GM18951 (cell line): ENCODE results near the gene NAP1L1.

Source experiments
- POLR2A ChIP-seq: IDR thresholded peaks from 4 replicates; pipeline ENCODE4 v1.6.1; 2011; ENCODE audit warnings: mild to moderate bottlenecking; ENCODE audit not compliant: insufficient read length, insufficient read depth; ENCODE audit errors: extremely low read depth
- in situ Hi-C: fragments of 300-500 bp; cut with MboI; formaldehyde crosslinking; loops from one replicate; pipeline ENCODE4 v1.12.0; 2022; ENCODE audit warnings: low sequenced_read_pairs, mixed read lengths, inconsistent platforms; ENCODE audit not compliant: unreplicated experiment

NAP1L1 gene

DNA sequence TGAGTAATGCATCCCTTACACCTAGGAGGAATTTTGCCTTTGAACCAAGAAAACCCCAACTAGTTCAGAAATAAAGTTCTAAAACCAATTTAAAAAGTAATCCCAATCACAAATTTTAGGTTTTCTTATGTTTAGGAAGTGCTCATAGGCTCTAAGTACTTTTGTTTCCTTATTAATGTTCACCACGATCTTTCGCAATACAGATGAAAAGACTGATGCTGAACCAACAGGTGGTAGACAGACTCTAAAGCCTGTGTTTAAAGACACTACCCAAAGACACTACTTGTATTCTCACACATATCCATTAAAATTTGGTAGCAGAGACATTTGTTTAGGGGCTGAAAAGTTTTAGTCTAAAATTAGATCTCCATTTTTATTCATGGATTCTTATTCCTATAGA is 42.3 kb downstream of the NAP1L1 start:
- no peak for TF ChIP-seq POLR2A
- in situ Hi-C loops, result no loop called here

DNA sequence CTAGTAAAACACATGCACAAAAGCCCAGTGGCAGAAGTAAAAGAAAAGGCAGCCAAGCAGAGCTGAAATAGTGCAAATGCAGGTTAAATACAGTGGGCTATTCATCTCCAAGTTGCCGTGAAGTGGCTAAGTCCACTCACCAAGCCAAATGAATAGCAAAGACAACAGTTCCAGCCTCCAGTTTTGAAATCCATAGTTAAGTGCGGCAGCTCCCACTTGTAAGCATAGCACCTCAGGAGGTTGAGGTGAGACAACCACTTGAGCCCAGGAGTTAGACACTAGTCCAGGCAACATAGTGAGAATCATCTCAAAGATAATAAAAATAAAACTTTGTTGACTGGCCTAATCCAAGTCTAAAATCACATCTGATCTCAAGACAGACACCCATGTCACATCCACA is 43.1 kb downstream of the NAP1L1 start:
- in situ Hi-C loops, result no loop called here

DNA sequence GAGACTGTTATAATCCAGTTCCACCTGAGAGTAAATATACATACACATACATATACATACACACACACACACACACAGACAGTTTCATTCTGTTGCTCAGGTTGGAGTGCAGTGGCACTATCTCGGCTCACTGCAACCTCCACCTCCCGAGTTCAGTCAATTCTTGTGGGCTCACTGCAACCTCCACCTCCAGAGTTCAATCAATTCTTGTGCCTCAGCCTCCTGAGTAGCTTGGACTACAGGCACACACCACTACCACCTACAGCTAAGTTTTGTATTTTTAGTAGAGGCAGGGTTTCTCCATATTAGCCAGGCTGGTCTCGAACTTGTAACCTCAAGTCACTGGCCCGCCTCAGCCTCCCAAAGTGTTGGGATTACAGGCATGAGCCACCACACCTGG is 44.0 kb downstream of the NAP1L1 start:
- TF ChIP-seq POLR2A, result no peak
- in situ Hi-C loops, result no loop called here

More for the DNA sequence above, 43.1 kb downstream of the NAP1L1 start:
- TF ChIP-seq POLR2A, result no peak

DNA sequence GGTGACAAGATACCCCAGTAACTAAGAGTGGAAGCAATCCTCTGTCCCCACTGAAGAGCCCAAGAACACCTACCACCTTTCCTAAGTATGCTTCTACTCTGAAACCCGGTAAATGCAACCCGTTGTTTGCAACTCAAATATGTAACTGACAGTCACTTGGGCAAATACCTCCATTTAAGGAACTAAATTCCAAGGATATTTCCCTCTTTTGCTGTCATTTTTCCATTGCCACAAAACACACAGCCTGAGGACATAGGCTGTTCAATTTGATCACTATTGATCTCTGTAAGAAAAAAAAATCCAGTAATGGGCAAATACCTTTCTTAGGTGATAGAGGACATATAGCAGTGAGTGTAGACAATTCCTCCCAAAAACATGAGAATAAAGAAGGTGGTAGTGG is 46.3 kb downstream of the NAP1L1 start:
- no peak for TF ChIP-seq POLR2A
- in situ Hi-C loops, result loop anchor here (10.0 kb wide), 1 partner anchor 503 kb away; no protein-coding TSS in a partner anchor

DNA sequence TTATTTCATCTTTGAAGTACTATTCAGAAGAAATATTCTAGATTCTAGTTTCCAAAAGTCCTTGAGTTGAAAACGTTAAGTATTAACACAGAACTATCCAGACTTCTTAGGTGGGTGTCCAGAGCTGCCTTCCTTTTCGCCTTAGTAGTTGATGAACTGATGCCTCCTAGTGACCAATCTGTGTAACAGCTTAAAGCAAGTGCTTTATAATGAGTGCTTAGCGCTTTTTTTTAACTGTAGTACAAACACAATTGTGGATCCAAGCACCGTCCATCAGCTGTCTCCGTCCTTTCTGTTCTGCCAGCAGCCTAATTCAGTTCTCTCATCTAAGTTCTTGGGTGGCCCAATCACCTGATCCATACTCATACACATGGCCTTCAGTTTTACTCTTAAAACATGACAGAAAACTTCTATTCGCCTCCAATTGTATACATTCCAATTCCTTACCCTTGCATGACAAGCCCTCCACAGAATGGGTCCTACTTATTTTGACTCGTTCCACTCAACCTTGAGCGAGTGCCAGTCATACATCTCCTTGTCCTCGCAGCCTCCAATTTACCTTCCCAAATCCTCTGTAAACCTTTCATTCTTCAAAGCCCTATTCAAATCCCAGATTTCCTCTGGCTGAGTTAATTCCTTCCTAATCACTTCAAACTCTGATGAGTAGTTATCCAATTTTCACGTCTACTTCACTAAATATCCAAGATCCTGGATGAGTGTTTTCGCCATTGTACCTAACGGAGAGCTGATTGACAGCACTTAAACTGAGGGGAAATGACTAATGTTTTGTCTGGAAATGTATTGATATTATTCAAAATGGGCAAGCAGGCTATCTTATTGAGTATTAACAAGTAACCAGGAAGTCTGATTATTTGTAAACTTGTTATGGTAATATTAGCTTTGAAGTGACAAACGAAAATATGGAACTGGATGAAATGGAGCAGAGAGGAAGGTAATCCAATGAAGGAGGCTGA is 47.1 kb downstream of the NAP1L1 start:
- in situ Hi-C loops, result loop anchor here (10.0 kb wide), 1 partner anchor 503 kb away; no protein-coding TSS in a partner anchor

DNA sequence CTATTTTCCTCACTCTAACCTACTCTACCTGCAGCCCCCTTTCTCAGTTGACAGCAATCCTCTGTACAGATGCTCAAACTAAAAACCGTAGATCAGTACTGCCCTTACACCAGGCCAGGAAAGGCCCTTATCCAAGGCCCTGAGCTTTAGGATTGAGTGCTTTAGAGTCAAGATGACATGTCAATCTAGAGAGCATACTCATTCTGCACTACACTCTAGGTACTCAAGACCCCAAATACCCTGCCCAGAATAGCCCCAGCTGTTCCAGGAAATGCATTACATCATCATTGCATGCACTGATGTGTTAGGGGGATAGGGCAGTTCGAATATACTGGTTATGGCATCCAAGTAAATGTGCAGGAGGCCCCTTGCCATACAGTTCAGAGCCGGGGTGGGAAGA is 49.4 kb downstream of the NAP1L1 start:
- no peak for TF ChIP-seq POLR2A
- in situ Hi-C loops, result loop anchor here (10.0 kb wide), 1 partner anchor 500 kb away; no protein-coding TSS in a partner anchor

More for the DNA sequence above, 47.1 kb downstream of the NAP1L1 start:
- no peak for TF ChIP-seq POLR2A

DNA sequence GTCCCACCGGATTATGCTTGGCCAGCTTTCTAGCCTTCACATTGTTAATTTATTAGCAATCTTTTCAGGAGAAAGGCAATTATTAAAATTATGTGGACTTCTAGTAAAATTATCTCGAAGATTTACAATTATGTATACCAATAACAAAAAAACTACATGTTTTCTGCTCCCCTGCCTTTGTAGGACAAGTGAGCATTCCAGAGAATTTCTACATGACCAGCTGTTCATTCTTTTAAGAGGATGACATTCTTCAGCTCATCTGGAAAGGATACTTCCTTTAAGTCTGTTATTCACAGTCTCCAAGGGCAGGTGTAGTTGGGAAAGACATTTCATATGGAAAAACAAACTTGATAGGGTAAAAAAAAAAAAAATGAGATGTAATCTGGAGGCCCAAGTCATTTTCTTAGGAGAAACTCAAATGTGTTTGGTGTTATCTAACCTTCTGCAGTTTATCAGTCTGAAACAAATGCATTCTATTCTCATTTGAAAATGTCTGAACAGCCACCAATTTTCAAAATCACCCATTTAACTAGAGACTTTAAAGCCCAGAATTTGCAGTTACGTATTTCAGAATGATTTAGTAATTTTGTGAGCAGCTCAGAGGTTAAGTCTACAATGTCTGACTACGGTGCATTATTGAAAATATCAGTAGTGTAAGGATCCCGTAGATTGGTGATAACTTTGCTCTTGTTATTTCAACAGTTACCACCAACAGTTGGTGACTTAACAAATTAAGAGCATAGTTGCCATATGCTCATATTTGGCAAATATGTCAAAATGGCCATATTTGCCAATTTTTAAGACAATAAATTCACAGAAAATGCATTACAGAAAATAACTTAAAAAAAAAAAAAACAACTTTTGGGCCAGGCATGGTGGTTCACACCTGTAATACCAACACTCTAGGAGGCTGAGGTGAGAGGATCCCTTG is 51.1 kb downstream of the NAP1L1 start:
- in situ Hi-C loops, result loop anchor here (10.0 kb wide), 1 partner anchor 499 kb away; no protein-coding TSS in a partner anchor
- TF ChIP-seq POLR2A, result no peak

DNA sequence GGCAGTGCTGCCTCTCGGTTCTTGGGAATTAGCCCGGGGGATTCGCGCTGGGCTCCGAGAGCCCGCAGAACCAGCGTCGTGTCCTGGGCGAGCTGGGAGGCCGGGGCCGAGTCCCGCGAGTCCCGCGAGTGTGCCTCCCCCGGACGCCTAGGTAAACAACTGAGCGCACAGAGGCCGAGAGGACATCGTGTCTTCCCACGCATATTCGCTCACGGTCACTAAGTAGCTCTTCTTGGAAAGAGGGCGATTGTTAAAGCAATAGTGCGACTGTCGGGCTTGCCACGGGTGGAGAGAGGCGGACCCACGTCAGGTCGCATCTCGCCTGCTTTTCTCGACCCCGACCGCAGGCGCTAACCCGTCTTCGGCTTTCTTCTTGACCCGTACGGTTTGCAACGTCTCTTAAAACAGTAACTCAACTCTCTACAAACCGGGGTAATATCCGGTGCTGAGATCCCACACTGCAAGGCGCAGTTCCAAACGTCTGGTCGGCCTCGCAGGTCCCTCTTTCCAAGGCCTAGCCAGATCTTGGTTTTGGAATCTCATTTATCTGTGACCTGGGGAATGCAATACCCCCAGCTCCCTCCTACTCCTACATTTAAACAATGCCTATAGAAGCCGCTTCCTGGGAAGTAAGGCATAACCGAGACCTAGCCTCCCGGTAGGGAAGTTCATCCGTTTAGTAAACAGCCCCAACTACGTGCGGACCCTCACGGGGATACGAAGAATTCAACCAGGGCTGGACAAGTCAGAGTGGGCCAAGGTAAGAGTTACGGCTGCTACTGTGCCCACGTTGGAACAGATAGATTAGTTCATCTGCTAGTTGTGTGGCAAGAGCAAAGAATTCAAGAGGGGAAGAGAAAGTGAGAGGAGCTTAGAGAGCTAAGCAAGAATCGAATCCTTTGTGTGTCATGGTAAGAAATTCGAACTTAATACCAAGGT is 52.2 kb downstream of the NAP1L1 start:
- in situ Hi-C loops, result loop anchor here (10.0 kb wide), 1 partner anchor 498 kb away; no protein-coding TSS in a partner anchor
- no peak for TF ChIP-seq POLR2A

DNA sequence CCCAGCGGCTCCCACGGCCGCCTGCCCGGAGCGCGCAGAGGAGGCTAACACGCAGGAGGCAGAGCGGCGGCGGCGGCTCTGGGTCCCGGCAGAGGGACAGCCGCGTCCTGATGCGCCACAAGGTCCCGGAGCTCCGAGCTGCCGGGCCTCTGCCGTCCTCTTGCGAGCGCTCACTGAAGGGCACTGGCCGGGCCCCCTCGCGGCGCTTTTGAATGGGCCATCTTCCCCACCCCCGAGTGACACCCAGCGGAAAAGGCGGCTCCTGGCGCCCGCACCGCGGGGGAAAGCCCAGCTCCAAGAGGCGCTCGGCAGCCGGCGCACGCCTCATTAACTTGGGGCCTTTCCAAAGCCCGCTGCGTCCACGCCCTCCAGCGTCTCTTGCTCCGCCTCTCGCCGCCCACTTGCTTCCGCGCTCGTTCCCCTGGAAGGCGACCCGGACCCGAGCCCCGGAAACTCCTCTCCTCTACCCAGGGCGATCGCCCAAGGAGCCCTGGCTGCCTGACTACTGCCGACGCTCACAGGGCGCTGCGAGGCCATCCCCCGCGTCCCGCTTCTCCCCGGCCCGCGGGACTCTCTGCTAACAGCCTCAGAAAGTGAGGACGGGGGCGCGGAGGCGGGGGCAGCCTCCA is 53.0 kb downstream of the NAP1L1 start, which contains the start of gene PHLDA1:
TSS of gene PHLDA1 (minus strand) at position 363 of the 629 bp plus-strand sequence.
- TF ChIP-seq POLR2A, result peak; percentile 97
- in situ Hi-C loops, result loop anchor here (10.0 kb wide), 1 partner anchor 497 kb away; no protein-coding TSS in a partner anchor

DNA sequence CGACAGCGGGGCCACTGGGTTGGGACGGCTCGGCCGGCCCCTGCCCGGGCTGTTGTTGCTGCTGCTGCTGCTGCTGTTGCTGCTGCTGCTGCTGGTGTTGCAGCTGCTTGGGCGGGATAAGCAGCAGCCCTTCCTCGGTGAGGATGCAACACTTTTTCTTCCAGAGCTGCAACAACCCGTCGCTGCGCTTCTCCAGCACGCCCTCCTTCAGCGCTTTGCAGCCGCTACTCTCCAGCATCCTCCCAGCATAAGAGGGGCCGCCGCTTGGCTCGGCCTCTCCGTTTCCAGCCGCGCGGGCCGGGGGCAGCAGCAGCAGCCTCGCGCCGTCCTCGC is 53.4 kb downstream of the NAP1L1 start:
- TF ChIP-seq POLR2A, result no peak
- in situ Hi-C loops, result loop anchor here (10.0 kb wide), 1 partner anchor 496 kb away; no protein-coding TSS in a partner anchor

DNA sequence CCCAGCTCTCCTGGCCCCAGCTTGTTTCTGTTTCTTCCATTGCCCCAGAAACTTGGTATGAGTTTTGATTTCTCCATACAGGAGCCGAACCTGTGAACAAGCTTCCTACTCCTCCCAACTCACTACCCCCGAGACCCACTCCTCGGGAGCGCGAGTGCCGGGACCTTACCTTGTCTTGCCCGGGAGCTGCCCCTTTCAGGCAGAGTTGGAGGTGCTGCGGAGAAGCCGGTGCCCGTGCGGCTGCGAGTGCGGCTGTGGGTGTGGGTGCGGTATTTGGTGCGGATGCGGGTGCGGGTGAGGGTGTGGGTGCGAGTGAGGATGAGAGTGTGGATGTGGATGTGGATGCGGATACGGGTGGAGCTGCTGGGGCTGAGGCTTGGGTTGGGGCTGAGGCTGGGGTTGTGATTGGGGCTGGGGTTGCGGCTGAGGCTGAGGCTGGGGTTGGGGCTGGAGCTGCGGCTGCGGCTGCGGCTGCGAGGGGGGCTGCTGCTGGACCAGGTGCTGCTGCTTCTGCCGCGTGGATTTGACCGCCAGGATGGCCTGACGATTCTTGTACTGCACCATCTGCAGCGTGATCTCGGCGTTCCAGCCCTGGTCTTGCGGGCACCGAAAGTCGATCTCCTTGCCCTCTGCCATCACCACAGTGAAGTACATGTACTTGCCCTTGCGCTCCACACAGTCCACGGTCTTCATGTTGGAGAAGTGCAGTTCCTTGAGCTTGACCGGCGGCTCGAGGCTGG is 54.0 kb downstream of the NAP1L1 start:
- in situ Hi-C loops, result loop anchor here (10.0 kb wide), 1 partner anchor 496 kb away; no protein-coding TSS in a partner anchor
- TF ChIP-seq POLR2A, result no peak
